ENCODE data around the gene EML6. TPM values are rescaled to one million over a fixed set of nuclear protein-coding genes. Genes with fewer than 3 reads are reported as not detected.

The EML6 gene
- total RNA-seq, 3 donors from 2014 or later = 3.4 to 7.3 (median 5.3) TPM

DNA sequence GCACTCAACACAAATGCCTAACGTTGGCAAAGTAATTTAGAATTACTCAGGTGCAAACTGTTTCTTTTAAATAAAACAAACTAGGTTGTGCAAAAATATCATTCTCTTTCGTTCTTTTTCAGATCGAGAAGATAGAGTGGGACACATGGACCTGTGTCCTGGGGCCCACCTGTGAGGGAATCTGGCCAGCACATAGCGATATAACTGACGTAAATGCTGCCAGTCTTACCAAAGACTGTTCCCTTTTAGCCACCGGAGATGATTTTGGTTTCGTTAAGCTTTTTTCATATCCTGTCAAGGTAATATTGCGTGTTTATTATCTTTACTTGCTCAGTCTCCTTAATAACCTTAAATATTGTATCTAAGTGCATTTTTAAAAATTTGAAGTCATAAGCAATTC is 193.2 kb downstream of the EML6 start:
- no peak overlapping the region for H3K4me3 ChIP-seq
- intact Hi-C loops (cut with DNase I, micrococcal nuclease) = no loop called here
- H3K4me1 ChIP-seq (ENCODE audit: low read depth) = no peaks in the 10 kb centered on the region
- H3K9me3 ChIP-seq = no peaks in the 10 kb centered on the region
- ATAC-seq = no peak
- no peak for DNase-seq
- no peaks in the 10 kb centered on the region for H3K36me3 ChIP-seq (ENCODE audit: low read depth)
- TF ChIP-seq, protein P1, sequence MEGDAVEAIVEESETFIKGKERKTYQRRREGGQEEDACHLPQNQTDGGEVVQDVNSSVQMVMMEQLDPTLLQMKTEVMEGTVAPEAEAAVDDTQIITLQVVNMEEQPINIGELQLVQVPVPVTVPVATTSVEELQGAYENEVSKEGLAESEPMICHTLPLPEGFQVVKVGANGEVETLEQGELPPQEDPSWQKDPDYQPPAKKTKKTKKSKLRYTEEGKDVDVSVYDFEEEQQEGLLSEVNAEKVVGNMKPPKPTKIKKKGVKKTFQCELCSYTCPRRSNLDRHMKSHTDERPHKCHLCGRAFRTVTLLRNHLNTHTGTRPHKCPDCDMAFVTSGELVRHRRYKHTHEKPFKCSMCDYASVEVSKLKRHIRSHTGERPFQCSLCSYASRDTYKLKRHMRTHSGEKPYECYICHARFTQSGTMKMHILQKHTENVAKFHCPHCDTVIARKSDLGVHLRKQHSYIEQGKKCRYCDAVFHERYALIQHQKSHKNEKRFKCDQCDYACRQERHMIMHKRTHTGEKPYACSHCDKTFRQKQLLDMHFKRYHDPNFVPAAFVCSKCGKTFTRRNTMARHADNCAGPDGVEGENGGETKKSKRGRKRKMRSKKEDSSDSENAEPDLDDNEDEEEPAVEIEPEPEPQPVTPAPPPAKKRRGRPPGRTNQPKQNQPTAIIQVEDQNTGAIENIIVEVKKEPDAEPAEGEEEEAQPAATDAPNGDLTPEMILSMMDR (IDR thresholded peaks at IDR 0.05) = no peak

DNA sequence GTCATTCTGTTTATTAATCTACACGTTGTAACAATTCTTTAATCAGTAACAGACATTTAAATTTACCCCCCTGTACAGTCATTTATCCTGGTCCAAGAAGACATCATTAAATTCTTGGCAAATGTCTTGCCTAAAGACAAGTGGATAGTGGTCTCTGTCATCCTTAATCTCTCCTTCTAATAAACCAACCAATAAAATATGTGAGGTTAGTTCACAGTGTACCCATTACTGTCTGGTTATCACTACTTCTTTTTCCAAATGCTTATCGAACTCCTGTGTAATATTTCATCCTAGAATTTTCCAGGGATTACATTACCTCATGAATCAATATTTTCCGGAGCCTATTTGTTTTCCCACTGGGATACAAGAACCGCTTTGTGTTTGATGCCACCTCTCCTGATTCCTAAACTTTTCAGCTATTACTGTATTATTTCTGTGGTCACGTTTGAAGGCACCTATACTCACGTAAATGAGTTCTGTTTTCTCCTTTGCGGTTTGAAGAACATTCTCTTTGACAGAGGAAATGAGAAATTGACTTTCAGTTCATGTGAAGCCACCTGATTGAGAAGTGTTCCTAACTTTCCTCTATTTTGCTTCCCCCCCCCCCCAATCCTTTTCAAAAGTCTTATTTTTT is 195.3 kb downstream of the EML6 start:
- no peaks in the 10 kb centered on the region for H3K4me1 ChIP-seq (ENCODE audit: low read depth)
- ATAC-seq (no peak), DNase-seq (no peak)
- no peaks in the 10 kb centered on the region for H3K9me3 ChIP-seq
- TF ChIP-seq, protein P1 (IDR thresholded peaks at IDR 0.05) = no peak
- H3K4me3 ChIP-seq = no peak overlapping the region
- H3K36me3 ChIP-seq (ENCODE audit: low read depth) = no peaks in the 10 kb centered on the region
- intact Hi-C loops (cut with DNase I, micrococcal nuclease) = no loop called here

DNA sequence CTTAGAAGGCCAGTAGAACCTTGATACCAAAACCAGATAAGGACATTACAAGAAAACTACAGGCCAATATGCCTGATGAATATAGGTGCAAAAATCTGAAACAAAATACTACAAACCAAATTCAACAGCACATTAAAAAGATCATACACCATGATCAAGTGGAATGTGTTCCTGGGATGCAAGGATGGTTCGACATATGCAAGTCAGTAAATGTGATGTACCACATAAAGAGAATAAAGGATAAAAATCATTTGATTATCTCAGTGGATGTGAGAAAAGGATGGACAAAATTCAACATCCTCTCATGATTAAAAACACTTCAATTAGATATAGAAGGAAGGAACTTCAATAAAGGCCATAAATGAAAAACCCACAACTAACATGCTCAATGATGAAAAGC is 197.2 kb downstream of the EML6 start:
- Histone ChIP-seq H3K36me3 (ENCODE audit: low read depth) (no peaks in the 10 kb centered on the region), H3K4me3 (no peak overlapping the region), H3K9me3 (no peaks in the 10 kb centered on the region), H3K4me1 (ENCODE audit: low read depth) (no peaks in the 10 kb centered on the region)
- DNase-seq (no peak), ATAC-seq (no peak)
- intact Hi-C loops (cut with DNase I, micrococcal nuclease) = no loop called here
- TF ChIP-seq, protein P1 (IDR thresholded peaks at IDR 0.05) = no peak

DNA sequence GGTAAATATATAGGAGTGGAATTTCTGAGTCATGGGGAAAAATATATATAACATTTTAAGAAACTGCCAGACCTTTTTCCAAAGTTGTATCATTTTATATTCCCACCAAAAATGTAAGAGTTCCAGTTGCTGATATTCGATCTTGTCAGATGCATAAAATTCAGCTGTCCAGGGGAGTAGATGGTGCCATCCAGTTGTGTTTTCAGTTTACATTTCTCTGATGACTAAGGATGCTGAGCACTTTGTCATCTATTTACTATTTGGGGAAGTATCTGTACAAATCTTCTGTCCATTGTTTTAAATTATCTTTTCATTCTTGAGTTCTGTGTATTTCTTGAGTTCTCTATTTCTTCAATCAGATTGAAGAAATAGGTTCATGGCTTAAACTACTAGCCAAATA is 200.7 kb downstream of the EML6 start:
- ATAC-seq (no peak), DNase-seq (no peak)
- H3K9me3 ChIP-seq = no peaks in the 10 kb centered on the region
- no peak overlapping the region for H3K4me3 ChIP-seq
- H3K4me1 ChIP-seq (ENCODE audit: low read depth) = no peaks in the 10 kb centered on the region
- intact Hi-C loops (cut with DNase I, micrococcal nuclease) = no loop called here
- TF ChIP-seq, protein P1 (IDR thresholded peaks at IDR 0.05) = no peak
- no peaks in the 10 kb centered on the region for H3K36me3 ChIP-seq (ENCODE audit: low read depth)

DNA sequence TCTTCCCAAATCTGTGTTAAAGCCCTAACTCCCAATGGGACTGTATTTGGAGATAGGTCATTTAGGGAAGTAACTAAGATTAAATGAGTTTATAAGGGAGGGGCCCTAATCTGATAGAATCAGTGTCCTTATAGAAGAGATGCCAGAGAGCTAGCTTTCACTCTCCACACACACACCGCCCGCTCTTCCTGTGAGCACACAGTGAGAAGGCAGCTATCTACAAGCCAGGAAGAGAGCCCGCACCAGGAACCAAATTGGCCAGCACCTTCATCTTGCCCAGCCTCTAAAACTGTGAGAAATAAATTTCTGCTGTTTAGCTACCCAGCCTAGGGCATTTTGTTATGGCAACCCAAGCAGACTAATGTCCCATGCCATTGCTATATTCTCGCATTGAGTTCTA is 201.6 kb downstream of the EML6 start:
- no peaks in the 10 kb centered on the region for H3K36me3 ChIP-seq (ENCODE audit: low read depth)
- no peak overlapping the region for H3K4me3 ChIP-seq
- DNase-seq (no peak), ATAC-seq (no peak)
- no peaks in the 10 kb centered on the region for H3K4me1 ChIP-seq (ENCODE audit: low read depth)
- intact Hi-C loops (cut with DNase I, micrococcal nuclease) = no loop called here
- TF ChIP-seq, protein P1 (IDR thresholded peaks at IDR 0.05) = no peak
- no peaks in the 10 kb centered on the region for H3K9me3 ChIP-seq

Data from mucosa of descending colon (tissue), 3 donors.